HepG2 (cell line): Measurements from ENCODE around the gene CDK14. TPM values are rescaled to one million over a fixed set of nuclear protein-coding genes. Genes with fewer than 3 reads are reported as not detected.

ENCODE experiments used
- CEBPG ChIP-seq: IDR thresholded peaks from 2 replicates; pipeline ENCODE4 v1.6.1; 2016
- HNRNPK ChIP-seq: fragments of 200-400 bp; formaldehyde crosslinking; IDR thresholded peaks from 2 replicates; pipeline ENCODE4 v1.6.1; 2018; ENCODE audit warnings: low read length, low read depth, moderate library complexity, mild to moderate bottlenecking; ENCODE audit not compliant: poor library complexity, severe bottlenecking
- ISL2 ChIP-seq: sonication (generic); formaldehyde crosslinking; IDR thresholded peaks from 2 replicates; pipeline ENCODE4 v1.5.0; 2020; ENCODE audit warnings: missing genetic modification reagents
- MAFF ChIP-seq: IDR thresholded peaks from 2 replicates; pipeline ENCODE4 v1.6.1; 2011; ENCODE audit warnings: low read depth, low read length, improper control_type of control experiment
- NAIF1 ChIP-seq: sonication (generic); formaldehyde crosslinking; IDR thresholded peaks from 2 replicates; pipeline ENCODE4 v1.5.0; 2020; ENCODE audit warnings: mild to moderate bottlenecking, missing genetic modification reagents, borderline replicate concordance
- SNAPC2 ChIP-seq: sonication (generic); formaldehyde crosslinking; IDR thresholded peaks from 2 replicates; pipeline ENCODE4 v1.8.1; 2022; ENCODE audit warnings: mild to moderate bottlenecking, missing genetic modification reagents
- SUZ12 ChIP-seq: fragments of 150-350 bp; IDR thresholded peaks from 2 replicates; pipeline ENCODE4 v1.6.1; 2014; ENCODE audit warnings: low read depth, low read length
- TCF12 ChIP-seq, 2 experiments: fragments of 450-650 bp in 1 of 2; sonication (generic) in 1 of 2; formaldehyde crosslinking in 1 of 2; IDR thresholded peaks; 2 replicates each; pipeline versions ENCODE4 v1.6.1 to v1.8.0; 2017 to 2022; ENCODE audit warnings: antibody characterized with exemption in 1 of 2, mild to moderate bottlenecking in 1 of 2, missing genetic modification reagents in 1 of 2, moderate library complexity in 1 of 2
- ZC3H4 ChIP-seq: sonication (generic); formaldehyde crosslinking; IDR thresholded peaks from 2 replicates; pipeline ENCODE4 v1.4.0; 2020; ENCODE audit warnings: missing genetic modification reagents, borderline replicate concordance
- ZNF3 ChIP-seq: IDR thresholded peaks from 2 replicates; pipeline ENCODE4 v1.7.0; 2017; ENCODE audit warnings: inconsistent platforms
- ZNF496 ChIP-seq: sonication (generic); formaldehyde crosslinking; IDR thresholded peaks from 2 replicates; pipeline ENCODE4 v1.8.1; 2023; ENCODE audit warnings: mild to moderate bottlenecking, moderate library complexity, missing genetic modification reagents; ENCODE audit not compliant: insufficient replicate concordance
- ZNF562 ChIP-seq: sonication (generic); formaldehyde crosslinking; IDR thresholded peaks from 2 replicates; pipeline ENCODE4 v1.8.0; 2022; ENCODE audit warnings: missing genetic modification reagents, borderline replicate concordance
- ZSCAN31 ChIP-seq: sonication (generic); formaldehyde crosslinking; IDR thresholded peaks from 2 replicates; pipeline ENCODE4 v1.5.0; 2020; ENCODE audit warnings: low read depth, mild to moderate bottlenecking, missing genetic modification reagents
- ZSCAN9 ChIP-seq: IDR thresholded peaks from 2 replicates; pipeline ENCODE4 v1.6.1; 2016; ENCODE audit warnings: borderline replicate concordance
- polyA plus RNA-seq, 8 experiments: library from polyadenylated mRNA; depleted of rRNA in 3 of 8; stranded (reverse) in 7 of 8; unstranded in 1 of 8; fragments of >200 nt; fragmentation: Illumina TruSeq in 4 of 8; extraction: Trizol in 4 of 8; gene quantifications; 2 replicates each; pipeline versions ENCODE4 v1.2.1 to v1.2.3, GENCODE V29; 2011 to 2016; ENCODE audit warnings: low read depth in 4 of 8, missing spikeins in 1 of 8, mixed read lengths in 1 of 8; ENCODE audit not compliant: insufficient read depth in 1 of 8
- total RNA-seq, 5 experiments: library from RNA; depleted of rRNA; stranded (reverse); fragments of >200 nt; fragmentation: Illumina TruSeq; extraction: Trizol; gene quantifications; 2 replicates each; pipeline ENCODE4 v1.2.3, GENCODE V29; 2016; ENCODE audit warnings: low read depth in 1 of 5
- TF ChIP-seq, protein P1 (sequence below): sonication (generic); formaldehyde crosslinking; IDR thresholded peaks from 2 replicates; pipeline ENCODE4 v1.5.0; 2020; ENCODE audit warnings: mild to moderate bottlenecking, missing genetic modification reagents
- TF ChIP-seq, protein P2 (sequence below): sonication (generic); formaldehyde crosslinking; IDR thresholded peaks from 2 replicates; pipeline ENCODE4 v1.8.1; 2023; ENCODE audit warnings: mild to moderate bottlenecking, missing genetic modification reagents, borderline replicate concordance
- TF ChIP-seq, protein P3 (sequence below): sonication (generic); formaldehyde crosslinking; IDR thresholded peaks from 2 replicates; pipeline ENCODE4 v1.5.0; 2020; ENCODE audit warnings: missing genetic modification reagents
- TF ChIP-seq, protein P4 (sequence below): sonication (generic); formaldehyde crosslinking; IDR thresholded peaks from 2 replicates; pipeline ENCODE4 v1.8.0; 2022; ENCODE audit warnings: mild to moderate bottlenecking, missing genetic modification reagents
- TF ChIP-seq, protein P5 (sequence below): sonication (generic); formaldehyde crosslinking; IDR thresholded peaks from 2 replicates; pipeline ENCODE4 v1.5.1; 2020; ENCODE audit warnings: mild to moderate bottlenecking, missing genetic modification reagents
- TF ChIP-seq, protein P6 (sequence below): sonication (generic); formaldehyde crosslinking; IDR thresholded peaks from 2 replicates; pipeline ENCODE4 v1.8.0; 2022; ENCODE audit warnings: missing genetic modification reagents, mild to moderate bottlenecking, borderline replicate concordance

Gene CDK14
- total and polyA plus RNA-seq, 2 of the 13 experiments (the other 11 are each of a cell fraction or from before 2014, with no cell fraction given), result 0.26 to 0.71 TPM

DNA sequence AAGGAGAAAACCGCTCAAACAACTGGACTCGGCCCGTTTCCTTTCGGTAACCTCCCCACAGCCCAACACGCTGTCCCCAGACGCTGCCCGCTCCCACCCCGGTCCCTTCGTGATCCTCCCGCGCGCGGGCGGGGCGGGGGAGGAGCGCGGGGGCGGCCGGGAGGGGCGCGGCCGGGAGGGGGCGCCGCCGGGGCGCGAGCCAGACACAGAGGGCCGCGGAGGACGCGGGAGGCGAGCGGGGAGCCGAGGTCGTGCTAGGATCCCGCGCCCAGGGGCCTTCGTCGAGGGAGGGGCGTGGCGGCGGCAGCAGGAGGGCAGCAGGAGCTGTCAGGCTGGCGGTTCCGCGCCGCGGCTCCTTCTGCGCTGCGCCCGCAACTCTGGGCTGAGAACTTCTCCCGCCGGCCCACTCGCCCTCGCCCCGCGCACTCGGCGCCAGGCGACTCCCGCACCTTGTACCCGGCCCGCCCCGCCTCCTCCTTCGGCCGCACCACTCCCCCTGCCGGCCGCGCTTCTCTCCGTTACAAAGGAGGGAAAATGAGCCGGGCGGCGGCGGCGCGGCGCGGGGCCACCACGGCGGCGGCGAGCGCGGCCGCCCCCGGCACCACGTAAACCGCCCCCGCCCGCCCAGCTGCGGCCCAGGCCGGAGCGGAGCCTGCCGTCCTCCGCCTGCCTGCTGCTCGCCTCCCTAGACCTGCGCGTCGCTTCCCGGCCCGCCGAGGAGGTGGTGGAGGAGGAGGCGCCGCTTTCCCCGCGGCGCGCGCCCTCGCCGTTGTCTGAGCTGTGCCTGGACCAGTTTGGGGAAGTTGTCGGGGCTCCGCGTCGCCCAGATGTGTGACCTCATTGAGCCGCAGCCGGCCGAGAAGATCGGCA is at the start of gene CDK14 (continued):
- TF ChIP-seq, protein P1, sequence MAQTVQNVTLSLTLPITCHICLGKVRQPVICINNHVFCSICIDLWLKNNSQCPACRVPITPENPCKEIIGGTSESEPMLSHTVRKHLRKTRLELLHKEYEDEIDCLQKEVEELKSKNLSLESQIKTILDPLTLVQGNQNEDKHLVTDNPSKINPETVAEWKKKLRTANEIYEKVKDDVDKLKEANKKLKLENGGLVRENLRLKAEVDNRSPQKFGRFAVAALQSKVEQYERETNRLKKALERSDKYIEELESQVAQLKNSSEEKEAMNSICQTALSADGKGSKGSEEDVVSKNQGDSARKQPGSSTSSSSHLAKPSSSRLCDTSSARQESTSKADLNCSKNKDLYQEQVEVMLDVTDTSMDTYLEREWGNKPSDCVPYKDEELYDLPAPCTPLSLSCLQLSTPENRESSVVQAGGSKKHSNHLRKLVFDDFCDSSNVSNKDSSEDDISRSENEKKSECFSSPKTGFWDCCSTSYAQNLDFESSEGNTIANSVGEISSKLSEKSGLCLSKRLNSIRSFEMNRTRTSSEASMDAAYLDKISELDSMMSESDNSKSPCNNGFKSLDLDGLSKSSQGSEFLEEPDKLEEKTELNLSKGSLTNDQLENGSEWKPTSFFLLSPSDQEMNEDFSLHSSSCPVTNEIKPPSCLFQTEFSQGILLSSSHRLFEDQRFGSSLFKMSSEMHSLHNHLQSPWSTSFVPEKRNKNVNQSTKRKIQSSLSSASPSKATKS (CRISPR knock-in tag), result no peak
- TF ChIP-seq ZNF496 (CRISPR knock-in tag) (no peak), ISL2 (CRISPR knock-in tag) (no peak), ZSCAN9 (CRISPR knock-in tag) (no peak), HNRNPK (no peak), TCF12 (IDR thresholded peaks at IDR 0.05) (no peak), TCF12 (CRISPR knock-in tag; IDR thresholded peaks at IDR 0.05) (no peak), SUZ12 (no peak), ZC3H4 (CRISPR knock-in tag) (no peak), ZSCAN31 (CRISPR knock-in tag) (peak; percentile 37; the same call in 1 of the 2 replicates), NAIF1 (no peak), MAFF (no peak), ZNF562 (no peak), SNAPC2 (no peak), ZNF3 (CRISPR knock-in tag) (no peak), CEBPG (CRISPR knock-in tag) (no peak)
- TF ChIP-seq, protein P2, sequence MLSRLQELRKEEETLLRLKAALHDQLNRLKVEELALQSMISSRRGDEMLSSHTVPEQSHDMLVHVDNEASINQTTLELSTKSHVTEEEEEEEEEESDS (CRISPR knock-in tag), result no peak
- TF ChIP-seq, protein P3, sequence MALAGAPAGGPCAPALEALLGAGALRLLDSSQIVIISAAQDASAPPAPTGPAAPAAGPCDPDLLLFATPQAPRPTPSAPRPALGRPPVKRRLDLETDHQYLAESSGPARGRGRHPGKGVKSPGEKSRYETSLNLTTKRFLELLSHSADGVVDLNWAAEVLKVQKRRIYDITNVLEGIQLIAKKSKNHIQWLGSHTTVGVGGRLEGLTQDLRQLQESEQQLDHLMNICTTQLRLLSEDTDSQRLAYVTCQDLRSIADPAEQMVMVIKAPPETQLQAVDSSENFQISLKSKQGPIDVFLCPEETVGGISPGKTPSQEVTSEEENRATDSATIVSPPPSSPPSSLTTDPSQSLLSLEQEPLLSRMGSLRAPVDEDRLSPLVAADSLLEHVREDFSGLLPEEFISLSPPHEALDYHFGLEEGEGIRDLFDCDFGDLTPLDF (CRISPR knock-in tag), result no peak
- TF ChIP-seq, protein P4, sequence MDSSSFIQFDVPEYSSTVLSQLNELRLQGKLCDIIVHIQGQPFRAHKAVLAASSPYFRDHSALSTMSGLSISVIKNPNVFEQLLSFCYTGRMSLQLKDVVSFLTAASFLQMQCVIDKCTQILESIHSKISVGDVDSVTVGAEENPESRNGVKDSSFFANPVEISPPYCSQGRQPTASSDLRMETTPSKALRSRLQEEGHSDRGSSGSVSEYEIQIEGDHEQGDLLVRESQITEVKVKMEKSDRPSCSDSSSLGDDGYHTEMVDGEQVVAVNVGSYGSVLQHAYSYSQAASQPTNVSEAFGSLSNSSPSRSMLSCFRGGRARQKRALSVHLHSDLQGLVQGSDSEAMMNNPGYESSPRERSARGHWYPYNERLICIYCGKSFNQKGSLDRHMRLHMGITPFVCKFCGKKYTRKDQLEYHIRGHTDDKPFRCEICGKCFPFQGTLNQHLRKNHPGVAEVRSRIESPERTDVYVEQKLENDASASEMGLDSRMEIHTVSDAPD (CRISPR knock-in tag), result no peak
- TF ChIP-seq, protein P5, sequence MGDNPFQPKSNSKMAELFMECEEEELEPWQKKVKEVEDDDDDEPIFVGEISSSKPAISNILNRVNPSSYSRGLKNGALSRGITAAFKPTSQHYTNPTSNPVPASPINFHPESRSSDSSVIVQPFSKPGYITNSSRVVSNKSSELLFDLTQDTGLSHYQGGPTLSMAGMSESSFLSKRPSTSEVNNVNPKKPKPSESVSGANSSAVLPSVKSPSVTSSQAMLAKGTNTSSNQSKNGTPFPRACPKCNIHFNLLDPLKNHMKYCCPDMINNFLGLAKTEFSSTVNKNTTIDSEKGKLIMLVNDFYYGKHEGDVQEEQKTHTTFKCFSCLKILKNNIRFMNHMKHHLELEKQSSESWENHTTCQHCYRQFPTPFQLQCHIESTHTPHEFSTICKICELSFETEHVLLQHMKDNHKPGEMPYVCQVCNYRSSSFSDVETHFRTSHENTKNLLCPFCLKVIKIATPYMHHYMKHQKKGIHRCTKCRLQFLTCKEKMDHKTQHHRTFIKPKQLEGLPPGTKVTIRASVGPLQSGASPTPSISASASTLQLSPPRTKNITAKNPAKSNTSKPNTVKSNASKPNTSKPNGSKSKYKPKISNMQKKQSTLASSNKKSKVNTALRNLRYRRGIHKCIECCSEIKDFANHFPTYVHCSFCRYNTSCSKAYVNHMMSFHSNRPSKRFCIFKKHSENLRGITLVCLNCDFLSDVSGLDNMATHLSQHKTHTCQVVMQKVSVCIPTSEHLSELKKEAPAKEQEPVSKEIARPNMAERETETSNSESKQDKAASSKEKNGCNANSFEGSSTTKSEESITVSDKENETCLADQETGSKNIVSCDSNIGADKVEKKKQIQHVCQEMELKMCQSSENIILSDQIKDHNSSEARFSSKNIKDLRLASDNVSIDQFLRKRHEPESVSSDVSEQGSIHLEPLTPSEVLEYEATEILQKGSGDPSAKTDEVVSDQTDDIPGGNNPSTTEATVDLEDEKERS (CRISPR knock-in tag), result no peak
- TF ChIP-seq, protein P6, sequence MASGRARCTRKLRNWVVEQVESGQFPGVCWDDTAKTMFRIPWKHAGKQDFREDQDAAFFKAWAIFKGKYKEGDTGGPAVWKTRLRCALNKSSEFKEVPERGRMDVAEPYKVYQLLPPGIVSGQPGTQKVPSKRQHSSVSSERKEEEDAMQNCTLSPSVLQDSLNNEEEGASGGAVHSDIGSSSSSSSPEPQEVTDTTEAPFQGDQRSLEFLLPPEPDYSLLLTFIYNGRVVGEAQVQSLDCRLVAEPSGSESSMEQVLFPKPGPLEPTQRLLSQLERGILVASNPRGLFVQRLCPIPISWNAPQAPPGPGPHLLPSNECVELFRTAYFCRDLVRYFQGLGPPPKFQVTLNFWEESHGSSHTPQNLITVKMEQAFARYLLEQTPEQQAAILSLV (CRISPR knock-in tag), result peak; percentile 39; the same call in 1 of the 2 replicates
